Transverse colon (tissue), 4 donors: ENCODE results near the gene GBX2.

Experiments
- EP300 ChIP-seq: sonication (generic); formaldehyde crosslinking; IDR thresholded peaks from one replicate; pipeline ENCODE4 v1.6.1; 2017; ENCODE audit warnings: antibody characterized with exemption, low read depth
- POLR2A ChIP-seq: fragments of 450-650 bp; IDR thresholded peaks from one replicate; pipeline ENCODE4 v1.6.1; 2016; ENCODE audit warnings: antibody characterized with exemption, mild to moderate bottlenecking, moderate library complexity
- POLR2AphosphoS5 ChIP-seq, 3 donors: sonication (generic); formaldehyde crosslinking; IDR thresholded peaks; one replicate each; pipeline ENCODE4 v1.6.1; 2016; ENCODE audit warnings: antibody characterized with exemption in 3 of 3
- TF ChIP-seq, protein P1 (sequence below), 5 experiments: fragments of 200-600 bp in 3 of 5; fragments of 450-650 bp in 2 of 5; sonication (generic) in 3 of 5; IDR thresholded peaks; 1 replicate in 2 of 5; 2 replicates in 3 of 5; pipeline ENCODE4 v1.5.1; 2016 to 2017; ENCODE audit warnings: antibody characterized with exemption in 5 of 5, inconsistent platforms in 3 of 5, mild to moderate bottlenecking in 2 of 5, moderate library complexity in 1 of 5

- TF ChIP-seq POLR2AphosphoS5 (IDR thresholded peaks at IDR 0.05) (no peak), POLR2A (no peak), EP300 (no peak)
- TF ChIP-seq, protein P1, sequence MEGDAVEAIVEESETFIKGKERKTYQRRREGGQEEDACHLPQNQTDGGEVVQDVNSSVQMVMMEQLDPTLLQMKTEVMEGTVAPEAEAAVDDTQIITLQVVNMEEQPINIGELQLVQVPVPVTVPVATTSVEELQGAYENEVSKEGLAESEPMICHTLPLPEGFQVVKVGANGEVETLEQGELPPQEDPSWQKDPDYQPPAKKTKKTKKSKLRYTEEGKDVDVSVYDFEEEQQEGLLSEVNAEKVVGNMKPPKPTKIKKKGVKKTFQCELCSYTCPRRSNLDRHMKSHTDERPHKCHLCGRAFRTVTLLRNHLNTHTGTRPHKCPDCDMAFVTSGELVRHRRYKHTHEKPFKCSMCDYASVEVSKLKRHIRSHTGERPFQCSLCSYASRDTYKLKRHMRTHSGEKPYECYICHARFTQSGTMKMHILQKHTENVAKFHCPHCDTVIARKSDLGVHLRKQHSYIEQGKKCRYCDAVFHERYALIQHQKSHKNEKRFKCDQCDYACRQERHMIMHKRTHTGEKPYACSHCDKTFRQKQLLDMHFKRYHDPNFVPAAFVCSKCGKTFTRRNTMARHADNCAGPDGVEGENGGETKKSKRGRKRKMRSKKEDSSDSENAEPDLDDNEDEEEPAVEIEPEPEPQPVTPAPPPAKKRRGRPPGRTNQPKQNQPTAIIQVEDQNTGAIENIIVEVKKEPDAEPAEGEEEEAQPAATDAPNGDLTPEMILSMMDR (IDR thresholded peaks at IDR 0.05): no peak
These were observed 46.6 kb downstream of the GBX2 start for GRCh38 chr2:236121546-236121945.
